A549 treated with RU486 at 1 μM for 4 hours (cell line): ENCODE data around the gene TRUB2. TPM values are rescaled to one million over a fixed set of nuclear protein-coding genes. Genes with fewer than 3 reads are reported as not detected.

Experiments used
- total RNA-seq: library from RNA; stranded (reverse); fragments of 200-300 nt; extraction: Qiagen RNA extraction; gene quantifications from 5 replicates; pipeline ENCODE4 v1.2.3, GENCODE V29; 2022; ENCODE audit warnings: low read depth

Gene TRUB2
- 43.6 to 69.6 TPM (median 48.8 TPM) in 5 replicates for total RNA-seq

GRCh38 chr9:128322404-128323211, at the start of gene TRUB2, which contains the start of gene COQ4:
Gene TRUB2, minus strand, starts transcription at chr9:128322447. Its CDS starts 39 bp downstream, at chr9:128322408.
Gene COQ4, plus strand, starts transcription at chr9:128322839. Its CDS starts 20 bp downstream, at chr9:128322859.

GRCh38 chr9:128370752-128371629, 48.7 kb upstream of the TRUB2 start, which contains the start of gene URM1:
Gene URM1, plus strand, starts transcription at chr9:128371374. Its CDS starts 7 bp downstream, at chr9:128371381.

GRCh38 chr9:128339761-128340690, 17.8 kb upstream of the TRUB2 start, which contains the start of gene SLC27A4:
Gene SLC27A4, plus strand, starts transcription at chr9:128340527. Its CDS starts 2,606 bp downstream, at chr9:128343133.

DNA sequence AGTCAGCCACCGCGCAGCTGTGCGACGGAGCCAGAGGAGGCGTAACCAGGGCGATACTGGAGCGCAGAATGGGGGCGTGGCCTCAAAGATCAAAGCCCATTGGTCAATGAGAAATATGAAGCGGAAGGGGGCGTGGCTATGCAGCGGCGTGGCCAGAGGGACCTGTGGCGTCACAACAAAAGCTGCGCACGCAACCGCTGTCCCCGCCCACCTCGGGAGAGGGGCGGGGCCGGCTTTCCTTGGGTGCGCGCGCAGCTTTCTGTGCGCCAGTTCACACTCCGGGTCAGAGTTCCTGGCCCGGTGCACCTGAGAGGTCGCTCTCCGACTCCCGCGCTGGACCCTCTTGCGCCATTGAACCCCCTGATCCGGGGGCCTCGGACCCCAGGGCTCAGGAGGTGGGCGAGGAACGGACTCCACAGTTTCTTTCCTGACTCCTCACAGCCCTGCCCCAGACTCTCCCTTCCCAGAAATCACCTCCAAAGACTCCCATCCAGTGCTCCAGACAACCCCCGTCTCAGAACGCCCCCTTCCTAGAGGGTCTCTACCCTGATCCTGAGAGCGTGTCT, 46.2 kb downstream of the TRUB2 start, which contains the start of gene SWI5:
SWI5 (plus strand) TSS at position 269 of the 566 bp plus-strand sequence.

GRCh38 chr9:128275198-128276007, 46.8 kb downstream of the TRUB2 start, which contains the start of gene GOLGA2:
Gene GOLGA2, minus strand, starts transcription at chr9:128276007. Its CDS starts 31 bp downstream, at chr9:128275976.

Other genes with a start within 250 kb of the TRUB2 start
- gene PTGES2, start 194.7 kb downstream of the TRUB2 start, total RNA-seq: 75.7 to 97.4 TPM (median 94.1 TPM) in 5 replicates
- gene LCN2, start 173.0 kb downstream of the TRUB2 start, total RNA-seq: 2.1 to 6.6 TPM (median 3.2 TPM) in 5 replicates
- gene BBLN, start 162.2 kb downstream of the TRUB2 start, total RNA-seq: 38.2 to 70.7 TPM (median 67.3 TPM) in 5 replicates
- gene CIZ1, start 130.9 kb downstream of the TRUB2 start, total RNA-seq: 72.6 to 98.9 TPM (median 87.6 TPM) in 5 replicates
- 74.6 to 95.2 TPM (median 86.0 TPM) in 5 replicates for gene DNM1, start 119.1 kb downstream of the TRUB2 start, total RNA-seq
- 39.9 to 48.9 TPM (median 42.6 TPM) in 5 replicates for gene GOLGA2, start 46.4 kb downstream of the TRUB2 start, total RNA-seq
- gene SWI5, start 46.2 kb downstream of the TRUB2 start, total RNA-seq: 42.4 to 49.6 TPM (median 45.6 TPM) in 5 replicates
- gene COQ4, start 392 bp upstream of the TRUB2 start, total RNA-seq: 47.8 to 60.9 TPM (median 58.4 TPM) in 5 replicates
- gene SLC27A4, start 18.1 kb upstream of the TRUB2 start, total RNA-seq: 32.1 to 49.1 TPM (median 43.3 TPM) in 5 replicates
- gene URM1, start 48.9 kb upstream of the TRUB2 start, total RNA-seq: 61.4 to 87.4 TPM (median 84.2 TPM) in 5 replicates
- gene CERCAM, start 98.4 kb upstream of the TRUB2 start, total RNA-seq: 30.4 to 41.3 TPM (median 35.0 TPM) in 5 replicates
- 26.0 to 30.5 TPM (median 29.0 TPM) in 5 replicates for gene ODF2, start 133.6 kb upstream of the TRUB2 start, total RNA-seq
- gene GLE1, start 182.3 kb upstream of the TRUB2 start, total RNA-seq: 27.9 to 31.6 TPM (median 29.9 TPM) in 5 replicates
- gene SPTAN1, start 230.1 kb upstream of the TRUB2 start, total RNA-seq: 125 to 161 TPM (median 144 TPM) in 5 replicates